PFSK-1 (cell line): ENCODE results near the gene PPFIBP1.
A peak's percentile ranks its signal among the peaks of the same experiment; 100 is the strongest.

Experiments
- FOXP2 ChIP-seq: optimal IDR thresholded peaks from 2 replicates; pipeline ENCODE3; 2011; ENCODE audit warnings: borderline replicate concordance, control low read depth, inconsistent platforms; ENCODE audit not compliant: insufficient read depth; ENCODE audit errors: extremely low read length, extremely low read depth
- POLR2AphosphoS5 ChIP-seq: IDR thresholded peaks from 2 replicates; pipeline ENCODE4 v1.6.1; 2012; ENCODE audit warnings: low read depth, mild to moderate bottlenecking, control low read depth, low read length, moderate library complexity
- REST ChIP-seq, 2 experiments: IDR thresholded peaks; 2 replicates each; pipeline versions ENCODE4 v1.6.1 to v1.8.0; 2011 to 2012; ENCODE audit warnings: low read depth in 2 of 2, low read length in 2 of 2, control low read depth in 1 of 2, inconsistent platforms in 1 of 2, mild to moderate bottlenecking in 1 of 2, moderate library complexity in 1 of 2; ENCODE audit not compliant: insufficient read depth in 1 of 2
- SIN3A ChIP-seq: IDR thresholded peaks from 2 replicates; pipeline ENCODE4 v1.6.1; 2012; ENCODE audit warnings: mild to moderate bottlenecking, low read length, moderate library complexity, borderline replicate concordance; ENCODE audit not compliant: insufficient read depth
- TAF1 ChIP-seq: IDR thresholded peaks from 2 replicates; pipeline ENCODE4 v1.6.1; 2012; ENCODE audit warnings: low read length, control low read depth, borderline replicate concordance; ENCODE audit not compliant: insufficient read depth

Gene PPFIBP1

DNA sequence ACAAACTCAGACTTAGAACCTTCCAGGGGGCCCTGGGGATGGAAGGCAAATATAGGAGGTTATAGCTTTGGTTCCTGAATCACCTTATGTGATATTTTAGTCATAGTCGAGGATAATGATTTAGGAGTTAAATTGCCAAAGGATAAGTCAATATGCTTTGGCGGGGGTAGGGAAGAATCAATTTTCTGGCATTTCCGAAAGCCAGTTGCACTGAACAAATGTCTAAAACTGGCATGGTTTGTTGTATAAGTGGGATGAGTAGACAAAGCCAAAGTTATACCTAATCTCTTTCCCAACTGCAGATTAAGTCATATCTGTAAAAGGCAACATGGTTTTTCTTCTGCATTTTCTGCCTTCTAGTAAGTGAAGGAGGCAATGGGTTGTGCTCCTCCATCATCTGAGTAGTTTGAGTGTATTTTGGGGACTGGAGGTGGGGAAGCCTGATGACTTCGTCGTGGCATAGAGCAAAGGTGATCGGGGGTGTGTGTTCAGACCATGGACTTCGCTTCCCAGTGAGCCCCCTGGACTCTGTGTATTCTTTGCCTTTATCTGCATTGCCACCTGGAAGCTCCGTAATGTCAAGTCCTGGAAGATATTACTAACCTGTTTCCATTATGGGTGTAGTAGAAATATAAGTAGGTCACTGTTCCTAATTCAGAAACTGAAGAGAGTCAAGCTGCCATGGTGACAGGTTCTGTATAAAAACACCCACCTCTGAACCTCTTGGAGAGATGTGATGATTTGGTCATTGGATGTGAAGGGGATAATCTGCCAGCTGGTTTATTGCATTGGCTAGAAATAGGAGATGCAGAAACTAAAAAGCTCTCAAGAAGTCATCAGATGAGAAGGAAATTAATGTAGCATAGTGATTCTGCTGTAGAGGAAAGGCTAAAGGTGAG is 24.5 kb downstream of the PPFIBP1 start:
- TF ChIP-seq SIN3A (no peak), FOXP2 (no peak), POLR2AphosphoS5 (no peak), REST (IDR thresholded peaks at IDR 0.05; ENCODE audit: insufficient read depth in 1 of 2, low read depth in 2 of 2, low read length in 2 of 2) (no peak), TAF1 (no peak)

GRCh38 chr12:27549236-27549800 is 25.3 kb downstream of the PPFIBP1 start:
- TF ChIP-seq TAF1 (no peak), POLR2AphosphoS5 (no peak), FOXP2 (no peak), REST (IDR thresholded peaks at IDR 0.05; ENCODE audit: insufficient read depth in 1 of 2, low read depth in 2 of 2, low read length in 2 of 2) (no peak), SIN3A (no peak)

- TF ChIP-seq POLR2AphosphoS5 = no peak
- TF ChIP-seq FOXP2 = peak; percentile 11
- TF ChIP-seq SIN3A = peak; percentile 34; the same call in 1 of the 2 replicates
- no peak for TF ChIP-seq REST (IDR thresholded peaks at IDR 0.05; ENCODE audit: insufficient read depth in 1 of 2, low read depth in 2 of 2, low read length in 2 of 2)
Observed at GRCh38 chr12:27549801-27550652, 26.0 kb downstream of the PPFIBP1 start.

DNA sequence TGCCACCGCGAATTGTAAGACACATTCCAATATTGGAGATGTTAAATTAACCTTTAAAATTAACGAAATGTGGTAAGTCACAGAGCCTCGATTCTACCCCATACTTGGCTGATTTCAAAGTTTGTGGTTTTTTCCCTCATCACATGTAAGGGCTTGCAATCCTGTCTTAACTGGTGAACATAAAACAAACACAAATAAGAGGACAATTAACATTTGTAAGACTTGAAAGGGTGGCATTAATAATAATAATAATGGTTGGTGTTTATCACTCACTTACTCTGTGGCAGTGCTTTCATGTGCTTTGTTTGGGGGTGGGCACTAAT is 26.6 kb downstream of the PPFIBP1 start:
- no peak for TF ChIP-seq TAF1
- no peak for TF ChIP-seq POLR2AphosphoS5
- no peak for TF ChIP-seq REST (IDR thresholded peaks at IDR 0.05; ENCODE audit: insufficient read depth in 1 of 2, low read depth in 2 of 2, low read length in 2 of 2)
- no peak for TF ChIP-seq SIN3A
- no peak for TF ChIP-seq FOXP2
